ENCODE measurements around the gene NXPE1.
"Not testable (repeated sequence)": the region's sequence is repeated elsewhere in the genome, so short reads cannot be mapped to it uniquely, and the experiment has no call there.

NXPE1 gene

GRCh38 chr11:114603151-114603550, 43.5 kb upstream of the NXPE1 start:
- H3K36me3 ChIP-seq (ENCODE audit: control insufficient read depth in 1 of 2, insufficient read depth in 2 of 2, low read length in 2 of 2); H3K27ac ChIP-seq (ENCODE audit: low read depth, low read length); H3K27me3 ChIP-seq (ENCODE audit: control insufficient read depth in 1 of 2, insufficient read depth in 2 of 2, low read length in 2 of 2); H3K9ac ChIP-seq (ENCODE audit: low read depth in 1 of 2, low read length in 2 of 2); H3K9me3 ChIP-seq (ENCODE audit: control insufficient read depth in 1 of 2, low read length in 2 of 2); H3K4me1 ChIP-seq (ENCODE audit: control insufficient read depth in 1 of 2, insufficient read depth in 2 of 2, low read length in 2 of 2); H3K4me3 ChIP-seq (ENCODE audit: low read depth in 1 of 2, low read length in 2 of 2): not testable (repeated sequence)

- H3K27ac ChIP-seq (ENCODE audit: low read depth, low read length), result no peak overlapping the region
Observed at GRCh38 chr11:114598461-114598860, 38.8 kb upstream of the NXPE1 start.

GRCh38 chr11:114596175-114596919, 36.7 kb upstream of the NXPE1 start:
- Histone ChIP-seq H3K4me1 (ENCODE audit: control insufficient read depth in 1 of 2, insufficient read depth in 2 of 2, low read length in 2 of 2) (no peaks in the 10 kb centered on the region), H3K27ac (ENCODE audit: low read depth, low read length) (no peak overlapping the region), H3K9ac (ENCODE audit: low read depth in 1 of 2, low read length in 2 of 2) (no peak overlapping the region)

More at GRCh38 chr11:114598461-114598860, 38.8 kb upstream of the NXPE1 start:
- Histone ChIP-seq H3K27me3 (ENCODE audit: control insufficient read depth in 1 of 2, insufficient read depth in 2 of 2, low read length in 2 of 2) (no peaks in the 10 kb centered on the region), H3K36me3 (ENCODE audit: control insufficient read depth in 1 of 2, insufficient read depth in 2 of 2, low read length in 2 of 2) (no peaks in the 10 kb centered on the region), H3K4me3 (ENCODE audit: low read depth in 1 of 2, low read length in 2 of 2) (no peak overlapping the region), H3K9me3 (ENCODE audit: control insufficient read depth in 1 of 2, low read length in 2 of 2) (peaks cover 0 to 3% of the 10 kb centered on the region in 2 donors), H3K4me1 (ENCODE audit: control insufficient read depth in 1 of 2, insufficient read depth in 2 of 2, low read length in 2 of 2) (no peaks in the 10 kb centered on the region), H3K9ac (ENCODE audit: low read depth in 1 of 2, low read length in 2 of 2) (no peak overlapping the region)

GRCh38 chr11:114595571-114595970, 35.9 kb upstream of the NXPE1 start, which contains the start of gene NXPE4:
TSS of gene NXPE4 (minus strand) at chr11:114595786. CDS start at chr11:114594759, 1,027 bp downstream.
- Histone ChIP-seq H3K9ac (ENCODE audit: low read depth in 1 of 2, low read length in 2 of 2) (no peak within 1 kb of the TSS), H3K27ac (ENCODE audit: low read depth, low read length) (no peak within 1 kb of the TSS), H3K36me3 (ENCODE audit: control insufficient read depth in 1 of 2, insufficient read depth in 2 of 2, low read length in 2 of 2) (no peaks in the 10 kb centered on the region), H3K4me1 (ENCODE audit: control insufficient read depth in 1 of 2, insufficient read depth in 2 of 2, low read length in 2 of 2) (no peaks in the 10 kb centered on the region), H3K27me3 (ENCODE audit: control insufficient read depth in 1 of 2, insufficient read depth in 2 of 2, low read length in 2 of 2) (no peaks in the 10 kb centered on the region), H3K4me3 (ENCODE audit: low read depth in 1 of 2, low read length in 2 of 2) (no peak within 1 kb of the TSS), H3K9me3 (ENCODE audit: control insufficient read depth in 1 of 2, low read length in 2 of 2) (no peaks in the 10 kb centered on the region)

More at GRCh38 chr11:114596175-114596919, 36.7 kb upstream of the NXPE1 start:
- Histone ChIP-seq H3K36me3 (ENCODE audit: control insufficient read depth in 1 of 2, insufficient read depth in 2 of 2, low read length in 2 of 2) (no peaks in the 10 kb centered on the region), H3K4me3 (ENCODE audit: low read depth in 1 of 2, low read length in 2 of 2) (no peak overlapping the region), H3K9me3 (ENCODE audit: control insufficient read depth in 1 of 2, low read length in 2 of 2) (no peaks in the 10 kb centered on the region), H3K27me3 (ENCODE audit: control insufficient read depth in 1 of 2, insufficient read depth in 2 of 2, low read length in 2 of 2) (no peaks in the 10 kb centered on the region)

- Histone ChIP-seq H3K9me3 (ENCODE audit: control insufficient read depth in 1 of 2, low read length in 2 of 2) (no peaks in the 10 kb centered on the region), H3K4me3 (ENCODE audit: low read depth in 1 of 2, low read length in 2 of 2) (no peak overlapping the region), H3K27me3 (ENCODE audit: control insufficient read depth in 1 of 2, insufficient read depth in 2 of 2, low read length in 2 of 2) (no peaks in the 10 kb centered on the region), H3K4me1 (ENCODE audit: control insufficient read depth in 1 of 2, insufficient read depth in 2 of 2, low read length in 2 of 2) (no peaks in the 10 kb centered on the region), H3K27ac (ENCODE audit: low read depth, low read length) (no peak overlapping the region), H3K9ac (ENCODE audit: low read depth in 1 of 2, low read length in 2 of 2) (no peak overlapping the region), H3K36me3 (ENCODE audit: control insufficient read depth in 1 of 2, insufficient read depth in 2 of 2, low read length in 2 of 2) (no peaks in the 10 kb centered on the region)
Observed at GRCh38 chr11:114594703-114595102, 35.0 kb upstream of the NXPE1 start.

- peaks cover 19 to 24% of the 10 kb centered on the region in 2 donors for H3K9me3 ChIP-seq (ENCODE audit: control insufficient read depth in 1 of 2, low read length in 2 of 2)
- no peaks in the 10 kb centered on the region for H3K4me1 ChIP-seq (ENCODE audit: control insufficient read depth in 1 of 2, insufficient read depth in 2 of 2, low read length in 2 of 2)
- no peaks in the 10 kb centered on the region for H3K27me3 ChIP-seq (ENCODE audit: control insufficient read depth in 1 of 2, insufficient read depth in 2 of 2, low read length in 2 of 2)
- no peak overlapping the region for H3K27ac ChIP-seq (ENCODE audit: low read depth, low read length)
- H3K9ac ChIP-seq (ENCODE audit: low read depth in 1 of 2, low read length in 2 of 2), result no peak overlapping the region
- no peaks in the 10 kb centered on the region for H3K36me3 ChIP-seq (ENCODE audit: control insufficient read depth in 1 of 2, insufficient read depth in 2 of 2, low read length in 2 of 2)
- H3K4me3 ChIP-seq (ENCODE audit: low read depth in 1 of 2, low read length in 2 of 2), result no peak overlapping the region
Observed at GRCh38 chr11:114587398-114587953, 27.8 kb upstream of the NXPE1 start.

- Histone ChIP-seq H3K9ac (ENCODE audit: low read depth in 1 of 2, low read length in 2 of 2) (no peak overlapping the region), H3K36me3 (ENCODE audit: control insufficient read depth in 1 of 2, insufficient read depth in 2 of 2, low read length in 2 of 2) (no peaks in the 10 kb centered on the region), H3K4me1 (ENCODE audit: control insufficient read depth in 1 of 2, insufficient read depth in 2 of 2, low read length in 2 of 2) (no peaks in the 10 kb centered on the region), H3K27ac (ENCODE audit: low read depth, low read length) (no peak overlapping the region), H3K4me3 (ENCODE audit: low read depth in 1 of 2, low read length in 2 of 2) (no peak overlapping the region), H3K27me3 (ENCODE audit: control insufficient read depth in 1 of 2, insufficient read depth in 2 of 2, low read length in 2 of 2) (no peaks in the 10 kb centered on the region), H3K9me3 (ENCODE audit: control insufficient read depth in 1 of 2, low read length in 2 of 2) (peaks cover 19 to 24% of the 10 kb centered on the region in 2 donors)
Observed at GRCh38 chr11:114586797-114587196, 27.1 kb upstream of the NXPE1 start.

GRCh38 chr11:114571712-114572111, 12.0 kb upstream of the NXPE1 start:
- no peaks in the 10 kb centered on the region for H3K9me3 ChIP-seq (ENCODE audit: control insufficient read depth in 1 of 2, low read length in 2 of 2)
- no peaks in the 10 kb centered on the region for H3K27me3 ChIP-seq (ENCODE audit: control insufficient read depth in 1 of 2, insufficient read depth in 2 of 2, low read length in 2 of 2)
- H3K36me3 ChIP-seq (ENCODE audit: control insufficient read depth in 1 of 2, insufficient read depth in 2 of 2, low read length in 2 of 2), result no peaks in the 10 kb centered on the region
- H3K4me1 ChIP-seq (ENCODE audit: control insufficient read depth in 1 of 2, insufficient read depth in 2 of 2, low read length in 2 of 2), result no peaks in the 10 kb centered on the region
- no peak overlapping the region for H3K27ac ChIP-seq (ENCODE audit: low read depth, low read length)
- no peak overlapping the region for H3K4me3 ChIP-seq (ENCODE audit: low read depth in 1 of 2, low read length in 2 of 2)
- H3K9ac ChIP-seq (ENCODE audit: low read depth in 1 of 2, low read length in 2 of 2), result no peak overlapping the region

- no peaks in the 10 kb centered on the region for H3K36me3 ChIP-seq (ENCODE audit: control insufficient read depth in 1 of 2, insufficient read depth in 2 of 2, low read length in 2 of 2)
- no peaks in the 10 kb centered on the region for H3K9me3 ChIP-seq (ENCODE audit: control insufficient read depth in 1 of 2, low read length in 2 of 2)
- H3K27me3 ChIP-seq (ENCODE audit: control insufficient read depth in 1 of 2, insufficient read depth in 2 of 2, low read length in 2 of 2), result no peaks in the 10 kb centered on the region
- H3K27ac ChIP-seq (ENCODE audit: low read depth, low read length), result no peak overlapping the region
- H3K9ac ChIP-seq (ENCODE audit: low read depth in 1 of 2, low read length in 2 of 2), result no peak overlapping the region
- H3K4me3 ChIP-seq (ENCODE audit: low read depth in 1 of 2, low read length in 2 of 2), result no peak overlapping the region
- no peaks in the 10 kb centered on the region for H3K4me1 ChIP-seq (ENCODE audit: control insufficient read depth in 1 of 2, insufficient read depth in 2 of 2, low read length in 2 of 2)
Observed at GRCh38 chr11:114569801-114570200, 10.1 kb upstream of the NXPE1 start.

- no peak overlapping the region for H3K9ac ChIP-seq (ENCODE audit: low read depth in 1 of 2, low read length in 2 of 2)
- H3K4me3 ChIP-seq (ENCODE audit: low read depth in 1 of 2, low read length in 2 of 2), result no peak overlapping the region
- no peaks in the 10 kb centered on the region for H3K9me3 ChIP-seq (ENCODE audit: control insufficient read depth in 1 of 2, low read length in 2 of 2)
- H3K27me3 ChIP-seq (ENCODE audit: control insufficient read depth in 1 of 2, insufficient read depth in 2 of 2, low read length in 2 of 2), result no peaks in the 10 kb centered on the region
- no peaks in the 10 kb centered on the region for H3K4me1 ChIP-seq (ENCODE audit: control insufficient read depth in 1 of 2, insufficient read depth in 2 of 2, low read length in 2 of 2)
- H3K27ac ChIP-seq (ENCODE audit: low read depth, low read length), result no peak overlapping the region
- H3K36me3 ChIP-seq (ENCODE audit: control insufficient read depth in 1 of 2, insufficient read depth in 2 of 2, low read length in 2 of 2), result no peaks in the 10 kb centered on the region
Observed at GRCh38 chr11:114566276-114566675, 6.6 kb upstream of the NXPE1 start.
